Measurements from ENCODE around the gene HCN4.

- TF ChIP-seq CTCF (IDR thresholded peaks at IDR 0.05; ENCODE audit: poor library complexity, severe bottlenecking), result no peak
- no peak for TF ChIP-seq EZH2 (IDR thresholded peaks at IDR 0.05; ENCODE audit: borderline replicate concordance, insufficient read depth, low read length, poor library complexity, severe bottlenecking)
- TF ChIP-seq REST (IDR thresholded peaks at IDR 0.05; ENCODE audit: borderline replicate concordance), result no peak
- no peak for TF ChIP-seq EP300 (conservative IDR thresholded peaks at IDR 0.05; ENCODE audit: poor library complexity, severe bottlenecking)
- no peak for TF ChIP-seq SMC3 (conservative IDR thresholded peaks at IDR 0.05; ENCODE audit: poor library complexity)
- no peak for TF ChIP-seq TAF1 (IDR thresholded peaks at IDR 0.05; ENCODE audit: low read depth)
Measured at GRCh38 chr15:73370151-73370550, 1.4 kb upstream of the HCN4 start.

Measured in neural cell (in vitro differentiated cells).